Kidney (tissue), 14 donors: ENCODE results near the gene STK33. TPM values are rescaled to one million over a fixed set of nuclear protein-coding genes. Genes with fewer than 3 reads are reported as not detected.

ENCODE experiments used
- DNase-seq, 5 donors: peaks; one replicate each; pipeline ENCODE4 v3.0.0-alpha.2; 2013 to 2020
- FAIRE-seq: peaks from 2 replicates; lab custom pipeline; 2012; peaks lifted over from hg19 to GRCh38; lab: Jason Lieb, UNC
- H3K27ac ChIP-seq, 2 donors: one replicate each; pipeline ENCODE4 v1.7.0; 2013; ENCODE audit warnings: low read depth in 2 of 2, low read length in 2 of 2, inconsistent platforms in 1 of 2
- H3K27me3 ChIP-seq: one replicate; pipeline ENCODE4 v1.7.1; 2013; ENCODE audit warnings: low read length, inconsistent platforms; ENCODE audit not compliant: control insufficient read depth, insufficient read depth
- H3K36me3 ChIP-seq, 3 donors: one replicate each; pipeline versions ENCODE4 v1.7.0 to v1.7.1; 2013; ENCODE audit warnings: low read length in 3 of 3, control low read depth in 1 of 3, inconsistent platforms in 1 of 3; ENCODE audit not compliant: insufficient read depth in 3 of 3, control insufficient read depth in 2 of 3
- H3K4me1 ChIP-seq, 3 donors: one replicate each; pipeline versions ENCODE4 v1.7.0 to v1.7.1; 2013; ENCODE audit warnings: low read length in 3 of 3, inconsistent platforms in 1 of 3, low read depth in 1 of 3; ENCODE audit not compliant: control insufficient read depth in 2 of 3, insufficient read depth in 2 of 3
- H3K4me3 ChIP-seq, 3 donors: one replicate each; pipeline versions ENCODE4 v1.7.0 to v1.8.1; 2013; ENCODE audit warnings: low read length in 3 of 3, control low read depth in 1 of 3, inconsistent platforms in 1 of 3
- H3K9ac ChIP-seq, 3 donors: one replicate each; pipeline versions ENCODE4 v1.7.0 to v1.7.1; 2013; ENCODE audit warnings: low read length in 3 of 3, control low read depth in 1 of 3, inconsistent platforms in 1 of 3
- H3K9me3 ChIP-seq, 3 donors: one replicate each; pipeline versions ENCODE4 v1.7.0 to v1.7.1; 2013; ENCODE audit warnings: low read length in 3 of 3, control low read depth in 1 of 3, inconsistent platforms in 1 of 3; ENCODE audit not compliant: control insufficient read depth in 2 of 3, insufficient read depth in 1 of 3
- intact Hi-C: fragments of 100-400 bp; cut with DNase I; formaldehyde crosslinking; loops from one replicate; pipeline ENCODE4 v1.11.1; 2022
- polyA plus RNA-seq: library from polyadenylated mRNA; stranded (reverse); fragments of 350-450 nt; fragmentation: Illumina TruSeq; extraction: RNeasy Lipid Tissue Mini Kit (QIAGEN cat#74804); gene quantifications from one replicate; pipeline ENCODE4 v1.2.3, GENCODE V29; 2014; ENCODE audit warnings: low read depth, low replicate concordance; ENCODE audit not compliant: insufficient read depth
- total RNA-seq: library from RNA; stranded (reverse); fragmentation: NEBNext Ultra II Directional; extraction: Animal tissue kit (Norgen Biotek cat#: 25700); gene quantifications from one replicate; pipeline ENCODE4 v1.2.1, GENCODE V29; 2021
- TF ChIP-seq, protein P1 (sequence below): IDR thresholded peaks from 3 replicates; pipeline ENCODE4 v1.5.1; 2012; ENCODE audit warnings: mild to moderate bottlenecking, moderate library complexity, borderline replicate concordance; ENCODE audit not compliant: insufficient read depth; ENCODE audit errors: extremely low read depth
- donor health status: control.
- donor health status: control.
- donor health status: control.
- donor health status: control.
- donor health status: control.
- donor health status: DM: yes; HTN: yes; CAD: no.
- donor health status: Normal renal cell carcinoma (clear cell type).

Gene STK33
- total and polyA plus RNA-seq, 2 donors from 2014 or later = 11.9 to 19.3 TPM

DNA sequence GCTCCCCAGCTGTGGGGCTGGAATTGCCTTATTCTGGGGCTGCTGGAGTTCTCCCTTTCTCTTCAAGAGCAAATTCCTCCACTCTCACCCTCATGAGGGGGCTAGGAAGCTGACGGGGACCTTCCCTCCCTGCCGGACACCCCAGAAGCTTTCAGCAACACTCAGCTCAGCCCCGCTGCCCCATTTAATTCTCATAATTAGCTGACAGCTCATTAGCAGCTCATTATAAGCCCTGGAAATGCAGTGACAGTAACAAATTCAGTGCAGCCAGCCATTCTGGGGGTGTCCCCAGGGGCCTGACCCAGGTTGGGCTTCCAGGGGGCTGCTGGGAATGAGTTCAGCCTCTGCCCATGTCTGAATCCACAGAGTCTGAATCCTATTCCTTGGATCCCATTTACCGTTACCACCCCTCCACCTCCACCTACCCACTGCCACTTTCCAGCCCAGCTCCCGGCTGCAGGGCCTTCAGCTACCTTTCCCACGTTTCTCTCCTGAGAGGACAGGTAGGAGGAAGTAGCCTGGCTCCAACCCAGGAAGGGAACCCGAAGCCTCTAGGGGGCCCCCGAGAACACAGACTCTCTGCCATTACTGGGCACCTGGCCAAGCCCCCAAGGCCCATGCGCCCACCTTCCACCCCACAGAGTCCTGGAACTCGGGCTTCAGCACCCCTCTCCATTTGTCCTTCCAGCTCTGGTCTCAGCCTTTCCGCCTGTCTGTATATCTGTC is 228.6 kb downstream of the STK33 start:
- Histone ChIP-seq H3K4me1 (no peaks in the 10 kb centered on the region), H3K27me3 (no peaks in the 10 kb centered on the region), H3K36me3 (no peaks in the 10 kb centered on the region), H3K4me3 (no peak overlapping the region), H3K9me3 (no peaks in the 10 kb centered on the region), H3K9ac (no peak overlapping the region), H3K27ac (no peak overlapping the region)
- FAIRE-seq (no peak), DNase-seq (no peak)
- TF ChIP-seq, protein P1, sequence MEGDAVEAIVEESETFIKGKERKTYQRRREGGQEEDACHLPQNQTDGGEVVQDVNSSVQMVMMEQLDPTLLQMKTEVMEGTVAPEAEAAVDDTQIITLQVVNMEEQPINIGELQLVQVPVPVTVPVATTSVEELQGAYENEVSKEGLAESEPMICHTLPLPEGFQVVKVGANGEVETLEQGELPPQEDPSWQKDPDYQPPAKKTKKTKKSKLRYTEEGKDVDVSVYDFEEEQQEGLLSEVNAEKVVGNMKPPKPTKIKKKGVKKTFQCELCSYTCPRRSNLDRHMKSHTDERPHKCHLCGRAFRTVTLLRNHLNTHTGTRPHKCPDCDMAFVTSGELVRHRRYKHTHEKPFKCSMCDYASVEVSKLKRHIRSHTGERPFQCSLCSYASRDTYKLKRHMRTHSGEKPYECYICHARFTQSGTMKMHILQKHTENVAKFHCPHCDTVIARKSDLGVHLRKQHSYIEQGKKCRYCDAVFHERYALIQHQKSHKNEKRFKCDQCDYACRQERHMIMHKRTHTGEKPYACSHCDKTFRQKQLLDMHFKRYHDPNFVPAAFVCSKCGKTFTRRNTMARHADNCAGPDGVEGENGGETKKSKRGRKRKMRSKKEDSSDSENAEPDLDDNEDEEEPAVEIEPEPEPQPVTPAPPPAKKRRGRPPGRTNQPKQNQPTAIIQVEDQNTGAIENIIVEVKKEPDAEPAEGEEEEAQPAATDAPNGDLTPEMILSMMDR = no peak
- intact Hi-C loops = no loop called here

DNA sequence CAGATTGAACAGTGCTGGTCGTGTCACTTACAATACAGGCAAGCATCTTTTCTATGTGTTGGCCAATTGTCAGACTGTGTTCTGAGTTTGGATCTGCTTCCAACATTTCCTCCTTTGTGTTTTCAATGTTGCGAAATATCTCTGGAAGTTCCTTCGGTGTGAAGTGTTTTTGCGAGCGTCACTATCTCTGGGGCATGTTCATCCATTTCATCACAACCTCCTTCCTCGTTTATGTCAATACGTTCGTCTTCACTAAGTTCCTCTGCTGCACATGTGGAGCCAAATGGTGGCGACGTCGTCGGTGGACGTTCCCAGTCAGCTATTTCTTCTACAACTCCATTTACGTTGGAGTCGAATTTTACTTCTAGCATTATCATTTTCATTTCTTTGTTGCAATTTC is 230.1 kb downstream of the STK33 start:
- FAIRE-seq (no peak), DNase-seq (no peak)
- no peaks in the 10 kb centered on the region for H3K27me3 ChIP-seq
- H3K4me1 ChIP-seq = peaks cover 0 to 5% (median 0%) of the 10 kb centered on the region in 3 donors
- H3K27ac ChIP-seq = no peak overlapping the region
- H3K9ac ChIP-seq = no peak overlapping the region
- H3K9me3 ChIP-seq = no peaks in the 10 kb centered on the region
- intact Hi-C loops = no loop called here
- no peaks in the 10 kb centered on the region for H3K36me3 ChIP-seq
- TF ChIP-seq, protein P1 = no peak
- H3K4me3 ChIP-seq = no peak overlapping the region

DNA sequence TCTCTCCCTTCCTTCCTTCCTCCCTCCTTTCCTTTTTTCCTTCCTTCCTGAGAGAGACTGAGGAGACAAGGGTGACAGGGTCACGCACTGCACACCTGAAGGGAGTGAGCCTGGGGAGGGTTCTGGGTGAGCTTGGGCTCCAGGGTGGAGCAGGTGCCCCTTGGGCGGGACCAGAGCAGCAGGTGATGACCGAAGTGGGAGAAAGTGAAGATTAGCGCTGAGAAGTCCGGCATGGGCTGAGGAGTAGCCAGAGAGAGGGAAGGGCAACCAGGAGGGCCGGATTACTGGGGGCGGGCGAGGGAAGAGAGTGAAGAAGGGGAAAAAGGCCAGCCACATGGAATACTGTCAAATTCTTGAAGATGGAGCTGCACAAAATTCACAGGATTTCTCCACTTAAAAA is 231.1 kb downstream of the STK33 start:
- Histone ChIP-seq H3K27me3 (no peaks in the 10 kb centered on the region), H3K4me1 (peaks cover 0 to 5% (median 0%) of the 10 kb centered on the region in 3 donors), H3K9me3 (no peaks in the 10 kb centered on the region), H3K9ac (no peak overlapping the region), H3K4me3 (no peak overlapping the region), H3K27ac (no peak overlapping the region), H3K36me3 (no peaks in the 10 kb centered on the region)
- DNase-seq = peak in 1 of 5 donors; percentile 48
- intact Hi-C loops = no loop called here
- TF ChIP-seq, protein P1 = no peak
- no peak for FAIRE-seq
